ENCODE data around the gene CPED1. TPM values are rescaled to one million over a fixed set of nuclear protein-coding genes. Genes with fewer than 3 reads are reported as not detected.

Gene CPED1
- total RNA-seq, 1 donor from 2014 or later, result 0.26 TPM

- FAIRE-seq (no peak), DNase-seq (ENCODE audit: low read depth) (no peak)
- TF ChIP-seq, protein P1, sequence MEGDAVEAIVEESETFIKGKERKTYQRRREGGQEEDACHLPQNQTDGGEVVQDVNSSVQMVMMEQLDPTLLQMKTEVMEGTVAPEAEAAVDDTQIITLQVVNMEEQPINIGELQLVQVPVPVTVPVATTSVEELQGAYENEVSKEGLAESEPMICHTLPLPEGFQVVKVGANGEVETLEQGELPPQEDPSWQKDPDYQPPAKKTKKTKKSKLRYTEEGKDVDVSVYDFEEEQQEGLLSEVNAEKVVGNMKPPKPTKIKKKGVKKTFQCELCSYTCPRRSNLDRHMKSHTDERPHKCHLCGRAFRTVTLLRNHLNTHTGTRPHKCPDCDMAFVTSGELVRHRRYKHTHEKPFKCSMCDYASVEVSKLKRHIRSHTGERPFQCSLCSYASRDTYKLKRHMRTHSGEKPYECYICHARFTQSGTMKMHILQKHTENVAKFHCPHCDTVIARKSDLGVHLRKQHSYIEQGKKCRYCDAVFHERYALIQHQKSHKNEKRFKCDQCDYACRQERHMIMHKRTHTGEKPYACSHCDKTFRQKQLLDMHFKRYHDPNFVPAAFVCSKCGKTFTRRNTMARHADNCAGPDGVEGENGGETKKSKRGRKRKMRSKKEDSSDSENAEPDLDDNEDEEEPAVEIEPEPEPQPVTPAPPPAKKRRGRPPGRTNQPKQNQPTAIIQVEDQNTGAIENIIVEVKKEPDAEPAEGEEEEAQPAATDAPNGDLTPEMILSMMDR (IDR thresholded peaks at IDR 0.05; ENCODE audit: insufficient read depth, low read length, severe bottlenecking), result no peak
- no peaks in the 10 kb centered on the region for H3K36me3 ChIP-seq (ENCODE audit: control insufficient read depth, insufficient read depth, low read length)
- no peaks in the 10 kb centered on the region for H3K27me3 ChIP-seq (ENCODE audit: control insufficient read depth, insufficient read depth, low read length)
- no peak overlapping the region for H3K4me3 ChIP-seq (ENCODE audit: low read depth, low read length)
Observed at GRCh38 chr7:121038717-121039509, 50.4 kb downstream of the CPED1 start.

DNA sequence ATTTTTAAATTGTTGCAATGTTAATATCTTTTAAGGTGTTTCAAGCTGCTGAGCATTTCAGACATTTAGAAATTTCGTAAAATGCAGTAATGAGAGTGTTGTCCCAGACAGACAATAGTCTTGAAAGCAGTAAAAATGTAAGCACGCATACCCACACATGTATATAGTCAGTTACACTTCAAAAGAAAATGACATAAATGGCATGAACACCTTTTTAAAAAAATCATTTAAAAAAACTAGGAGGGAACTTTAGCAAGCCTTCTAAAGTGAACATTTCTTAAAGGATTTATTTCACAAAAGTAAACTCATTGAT lies 51.0 kb downstream of the CPED1 start:
- TF ChIP-seq, protein P1 (IDR thresholded peaks at IDR 0.05; ENCODE audit: insufficient read depth, low read length, severe bottlenecking), result no peak
- no peaks in the 10 kb centered on the region for H3K27me3 ChIP-seq (ENCODE audit: control insufficient read depth, insufficient read depth, low read length)
- no peaks in the 10 kb centered on the region for H3K36me3 ChIP-seq (ENCODE audit: control insufficient read depth, insufficient read depth, low read length)
- no peak for FAIRE-seq
- DNase-seq (ENCODE audit: low read depth), result no peak
- H3K4me3 ChIP-seq (ENCODE audit: low read depth, low read length), result no peak overlapping the region

DNA sequence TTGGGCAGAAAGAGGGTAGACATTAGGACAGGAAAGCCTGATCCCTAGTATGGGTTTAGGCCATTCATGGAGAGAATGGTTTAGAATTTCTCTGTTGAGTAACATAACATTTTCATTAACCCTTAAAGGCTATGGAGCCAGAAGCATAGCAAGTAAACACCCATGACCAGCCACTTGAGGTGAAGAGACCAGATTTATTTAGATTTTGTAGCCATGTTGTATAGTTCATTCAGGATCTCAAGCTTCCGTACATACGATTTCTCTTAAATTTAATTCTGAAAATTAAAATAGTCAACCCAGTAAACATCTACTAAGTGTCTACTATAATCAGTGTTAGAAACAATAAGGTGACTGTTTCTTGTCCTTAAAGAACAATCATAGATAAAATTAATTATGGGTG lies 51.5 kb downstream of the CPED1 start:
- Histone ChIP-seq H3K27me3 (ENCODE audit: control insufficient read depth, insufficient read depth, low read length) (no peaks in the 10 kb centered on the region), H3K36me3 (ENCODE audit: control insufficient read depth, insufficient read depth, low read length) (no peaks in the 10 kb centered on the region), H3K4me3 (ENCODE audit: low read depth, low read length) (no peak overlapping the region)
- no peak for DNase-seq (ENCODE audit: low read depth)
- TF ChIP-seq, protein P1 (IDR thresholded peaks at IDR 0.05; ENCODE audit: insufficient read depth, low read length, severe bottlenecking), result no peak
- no peak for FAIRE-seq

GRCh38 chr7:121041516-121042148 lies 53.1 kb downstream of the CPED1 start:
- DNase-seq (ENCODE audit: low read depth) (no peak), FAIRE-seq (no peak)
- Histone ChIP-seq H3K27me3 (ENCODE audit: control insufficient read depth, insufficient read depth, low read length) (no peaks in the 10 kb centered on the region), H3K36me3 (ENCODE audit: control insufficient read depth, insufficient read depth, low read length) (no peaks in the 10 kb centered on the region), H3K4me3 (ENCODE audit: low read depth, low read length) (no peak overlapping the region)
- TF ChIP-seq, protein P1 (IDR thresholded peaks at IDR 0.05; ENCODE audit: insufficient read depth, low read length, severe bottlenecking), result no peak

DNA sequence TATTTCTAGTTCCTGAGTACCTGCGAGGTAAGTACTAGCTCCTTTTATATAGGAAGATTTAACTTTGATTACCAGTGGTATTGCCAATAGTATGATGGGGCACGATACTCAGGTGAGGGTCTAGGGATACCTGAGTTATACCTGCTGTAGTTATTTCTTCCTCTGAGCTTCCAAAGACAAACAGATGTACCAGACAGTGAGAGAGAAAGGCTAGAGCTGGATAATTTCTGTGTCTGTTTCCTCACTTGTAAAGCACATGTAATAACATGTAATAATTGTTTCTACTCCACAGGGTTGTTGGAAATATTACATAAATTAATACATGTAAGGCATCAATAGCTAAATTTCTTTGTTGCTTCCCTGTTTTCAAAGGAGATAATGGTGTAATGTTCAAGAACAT lies 53.7 kb downstream of the CPED1 start:
- TF ChIP-seq, protein P1 (IDR thresholded peaks at IDR 0.05; ENCODE audit: insufficient read depth, low read length, severe bottlenecking), result no peak
- FAIRE-seq, result no peak
- no peak for DNase-seq (ENCODE audit: low read depth)
- H3K27me3 ChIP-seq (ENCODE audit: control insufficient read depth, insufficient read depth, low read length), result no peaks in the 10 kb centered on the region
- H3K36me3 ChIP-seq (ENCODE audit: control insufficient read depth, insufficient read depth, low read length), result no peaks in the 10 kb centered on the region
- no peak overlapping the region for H3K4me3 ChIP-seq (ENCODE audit: low read depth, low read length)
